COLO668 (cell line): ENCODE data around the gene SOCS1.

Source experiments
- DNase-seq: peaks from one replicate; lab custom pipeline; 2025; ENCODE audit not compliant: unreplicated experiment; lab: John Stamatoyannopoulos, UW

SOCS1 gene

GRCh38 chr16:11208916-11209665 lies 46.9 kb downstream of the SOCS1 start:
- DNase-seq: no peak

GRCh38 chr16:11207646-11208045 lies 48.4 kb downstream of the SOCS1 start:
- no peak for DNase-seq

- peak; percentile 52 for DNase-seq
These were observed 50.0 kb downstream of the SOCS1 start for GRCh38 chr16:11205754-11206581.

GRCh38 chr16:11205065-11205699 lies 50.8 kb downstream of the SOCS1 start:
- peak; percentile 11 for DNase-seq

GRCh38 chr16:11204513-11205047 lies 51.4 kb downstream of the SOCS1 start:
- DNase-seq: no peak
